ENCODE results near the gene LCE7A.

DNA sequence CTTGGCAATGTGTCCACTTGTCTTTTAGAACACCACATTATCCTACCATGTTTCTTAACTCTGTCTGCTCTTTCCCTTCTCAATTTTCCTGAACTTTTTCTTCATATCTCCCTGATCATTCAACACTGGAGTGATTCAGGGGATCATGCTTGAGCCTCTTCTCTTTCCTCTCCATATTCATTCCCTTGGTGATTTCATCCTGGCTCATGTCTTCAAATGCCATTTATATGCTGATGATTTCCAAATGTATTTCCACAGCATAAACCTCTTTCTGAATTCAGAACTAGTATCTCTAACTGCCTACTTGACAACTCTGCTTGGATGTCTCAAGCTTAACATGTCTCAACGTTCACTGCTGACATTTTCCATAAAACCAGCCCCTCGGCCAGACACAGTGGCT, 40.1 kb downstream of the LCE7A start:
- TF ChIP-seq, protein P1, sequence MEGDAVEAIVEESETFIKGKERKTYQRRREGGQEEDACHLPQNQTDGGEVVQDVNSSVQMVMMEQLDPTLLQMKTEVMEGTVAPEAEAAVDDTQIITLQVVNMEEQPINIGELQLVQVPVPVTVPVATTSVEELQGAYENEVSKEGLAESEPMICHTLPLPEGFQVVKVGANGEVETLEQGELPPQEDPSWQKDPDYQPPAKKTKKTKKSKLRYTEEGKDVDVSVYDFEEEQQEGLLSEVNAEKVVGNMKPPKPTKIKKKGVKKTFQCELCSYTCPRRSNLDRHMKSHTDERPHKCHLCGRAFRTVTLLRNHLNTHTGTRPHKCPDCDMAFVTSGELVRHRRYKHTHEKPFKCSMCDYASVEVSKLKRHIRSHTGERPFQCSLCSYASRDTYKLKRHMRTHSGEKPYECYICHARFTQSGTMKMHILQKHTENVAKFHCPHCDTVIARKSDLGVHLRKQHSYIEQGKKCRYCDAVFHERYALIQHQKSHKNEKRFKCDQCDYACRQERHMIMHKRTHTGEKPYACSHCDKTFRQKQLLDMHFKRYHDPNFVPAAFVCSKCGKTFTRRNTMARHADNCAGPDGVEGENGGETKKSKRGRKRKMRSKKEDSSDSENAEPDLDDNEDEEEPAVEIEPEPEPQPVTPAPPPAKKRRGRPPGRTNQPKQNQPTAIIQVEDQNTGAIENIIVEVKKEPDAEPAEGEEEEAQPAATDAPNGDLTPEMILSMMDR (IDR thresholded peaks at IDR 0.05; ENCODE audit: low read length): no peak
- TF ChIP-seq EZH2 (IDR thresholded peaks at IDR 0.05; ENCODE audit: borderline replicate concordance, low read length): no peak

Measured in OCI-LY1 (cell line).